ENCODE results near the gene IFT20.
A peak's percentile ranks its signal among the peaks of the same experiment; 100 is the strongest.

IFT20 gene

GRCh38 chr17:28320215-28321061, 14.8 kb downstream of the IFT20 start:
- ATAC-seq, result no peak
- no peak for TF ChIP-seq ESRRG (CRISPR knock-in tag; IDR thresholded peaks at IDR 0.05)
- no peak for TF ChIP-seq ZNF70 (CRISPR knock-in tag; IDR thresholded peaks at IDR 0.05)
- no peak for TF ChIP-seq ZFP3 (CRISPR knock-in tag; IDR thresholded peaks at IDR 0.05)
- no peak for TF ChIP-seq CSRNP3 (CRISPR knock-in tag; IDR thresholded peaks at IDR 0.05)
- no peak for TF ChIP-seq ZNF8 (CRISPR knock-in tag; IDR thresholded peaks at IDR 0.05)
- no peak for TF ChIP-seq SNAI2 (CRISPR knock-in tag; IDR thresholded peaks at IDR 0.05)
- TF ChIP-seq TOX (CRISPR knock-in tag; IDR thresholded peaks at IDR 0.05; ENCODE audit: borderline replicate concordance), result no peak
- TF ChIP-seq GLIS3 (CRISPR knock-in tag; IDR thresholded peaks at IDR 0.05), result no peak
- TF ChIP-seq ISL1 (CRISPR knock-in tag; IDR thresholded peaks at IDR 0.05), result no peak
- TF ChIP-seq, protein P1, sequence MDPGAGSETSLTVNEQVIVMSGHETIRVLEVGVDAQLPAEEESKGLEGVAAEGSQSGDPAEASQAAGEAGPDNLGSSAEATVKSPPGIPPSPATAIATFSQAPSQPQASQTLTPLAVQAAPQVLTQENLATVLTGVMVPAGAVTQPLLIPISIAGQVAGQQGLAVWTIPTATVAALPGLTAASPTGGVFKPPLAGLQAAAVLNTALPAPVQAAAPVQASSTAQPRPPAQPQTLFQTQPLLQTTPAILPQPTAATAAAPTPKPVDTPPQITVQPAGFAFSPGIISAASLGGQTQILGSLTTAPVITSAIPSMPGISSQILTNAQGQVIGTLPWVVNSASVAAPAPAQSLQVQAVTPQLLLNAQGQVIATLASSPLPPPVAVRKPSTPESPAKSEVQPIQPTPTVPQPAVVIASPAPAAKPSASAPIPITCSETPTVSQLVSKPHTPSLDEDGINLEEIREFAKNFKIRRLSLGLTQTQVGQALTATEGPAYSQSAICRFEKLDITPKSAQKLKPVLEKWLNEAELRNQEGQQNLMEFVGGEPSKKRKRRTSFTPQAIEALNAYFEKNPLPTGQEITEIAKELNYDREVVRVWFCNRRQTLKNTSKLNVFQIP (CRISPR knock-in tag; IDR thresholded peaks at IDR 0.05; ENCODE audit: borderline replicate concordance, low read depth), result no peak
- no peak for TF ChIP-seq ZC3H10 (CRISPR knock-in tag; IDR thresholded peaks at IDR 0.05)
- TF ChIP-seq TCF4 (CRISPR knock-in tag; IDR thresholded peaks at IDR 0.05; ENCODE audit: borderline replicate concordance), result no peak
- no peak for TF ChIP-seq PPARA (CRISPR knock-in tag; IDR thresholded peaks at IDR 0.05; ENCODE audit: borderline replicate concordance)
- TF ChIP-seq CREB5 (CRISPR knock-in tag; IDR thresholded peaks at IDR 0.05; ENCODE audit: low read depth), result no peak
- TF ChIP-seq TSHZ2 (CRISPR knock-in tag; IDR thresholded peaks at IDR 0.05), result no peak
- no peak for TF ChIP-seq ARNTL (CRISPR knock-in tag; IDR thresholded peaks at IDR 0.05; ENCODE audit: borderline replicate concordance, low read depth)
- TF ChIP-seq PATZ1 (CRISPR knock-in tag; IDR thresholded peaks at IDR 0.05; ENCODE audit: borderline replicate concordance), result no peak
- TF ChIP-seq ZNF565 (CRISPR knock-in tag; conservative IDR thresholded peaks at IDR 0.05; ENCODE audit: low read depth), result no peak
- TF ChIP-seq ZFP30 (CRISPR knock-in tag; IDR thresholded peaks at IDR 0.05), result no peak
- no peak for TF ChIP-seq RARB (CRISPR knock-in tag; IDR thresholded peaks at IDR 0.05)

GRCh38 chr17:28319598-28319935, 15.7 kb downstream of the IFT20 start:
- TF ChIP-seq ZNF565 (CRISPR knock-in tag; conservative IDR thresholded peaks at IDR 0.05; ENCODE audit: low read depth) (no peak), RARB (CRISPR knock-in tag; IDR thresholded peaks at IDR 0.05) (no peak), ZNF70 (CRISPR knock-in tag; IDR thresholded peaks at IDR 0.05) (no peak), ZFP3 (CRISPR knock-in tag; IDR thresholded peaks at IDR 0.05) (no peak), PPARA (CRISPR knock-in tag; IDR thresholded peaks at IDR 0.05; ENCODE audit: borderline replicate concordance) (no peak), GLIS3 (CRISPR knock-in tag; IDR thresholded peaks at IDR 0.05) (no peak), PATZ1 (CRISPR knock-in tag; IDR thresholded peaks at IDR 0.05; ENCODE audit: borderline replicate concordance) (no peak), CREB5 (CRISPR knock-in tag; IDR thresholded peaks at IDR 0.05; ENCODE audit: low read depth) (no peak), TOX (CRISPR knock-in tag; IDR thresholded peaks at IDR 0.05; ENCODE audit: borderline replicate concordance) (no peak)
- peak; percentile 16; the same call in 2 of the 3 replicates for ATAC-seq

Data from SK-N-SH treated with all-trans-retinoic acid at 6 μM for 48 hours (cell line).